ENCODE results near the gene KAT6B. TPM values are rescaled to one million over a fixed set of nuclear protein-coding genes. Genes with fewer than 3 reads are reported as not detected.

KAT6B gene
- total RNA-seq, 4 donors from 2014 or later: 12.0 to 37.7 (median 21.6) TPM

DNA sequence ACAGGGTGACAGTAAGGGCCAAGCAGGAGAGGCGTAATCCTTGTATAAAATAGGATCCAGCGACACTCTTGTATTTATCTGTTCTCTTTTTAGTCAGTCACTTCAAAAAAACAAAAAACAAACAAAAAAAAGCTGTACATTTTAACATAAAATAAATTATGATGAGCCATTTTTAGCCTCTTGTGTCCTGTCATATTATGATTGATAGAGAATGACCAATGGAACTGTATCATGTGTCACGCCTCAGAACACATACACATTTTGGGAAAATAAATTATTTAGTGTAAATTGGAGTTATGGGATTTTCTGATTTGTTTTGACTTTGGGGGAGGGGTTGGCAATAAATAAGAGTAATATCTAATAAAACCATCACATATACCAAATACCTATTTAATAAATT lies 205.7 kb downstream of the KAT6B start:
- intact Hi-C loops (cut with DNase I; ENCODE audit: low total_unique reads): no loop called here
- Histone ChIP-seq H3K9me3 (no peaks in the 10 kb centered on the region), H3K27ac (peak overlapping the region in 2 of 4 donors; percentile 75 to 81), H3K4me3 (no peak overlapping the region), H3K27me3 (no peaks in the 10 kb centered on the region), H3K36me3 (peaks cover 0 to 22% of the 10 kb centered on the region in 2 donors), H3K4me1 (peaks cover 19 to 30% of the 10 kb centered on the region in 2 donors)
- DNase-seq (no peak), ATAC-seq (no peak)
- TF ChIP-seq, protein P1, sequence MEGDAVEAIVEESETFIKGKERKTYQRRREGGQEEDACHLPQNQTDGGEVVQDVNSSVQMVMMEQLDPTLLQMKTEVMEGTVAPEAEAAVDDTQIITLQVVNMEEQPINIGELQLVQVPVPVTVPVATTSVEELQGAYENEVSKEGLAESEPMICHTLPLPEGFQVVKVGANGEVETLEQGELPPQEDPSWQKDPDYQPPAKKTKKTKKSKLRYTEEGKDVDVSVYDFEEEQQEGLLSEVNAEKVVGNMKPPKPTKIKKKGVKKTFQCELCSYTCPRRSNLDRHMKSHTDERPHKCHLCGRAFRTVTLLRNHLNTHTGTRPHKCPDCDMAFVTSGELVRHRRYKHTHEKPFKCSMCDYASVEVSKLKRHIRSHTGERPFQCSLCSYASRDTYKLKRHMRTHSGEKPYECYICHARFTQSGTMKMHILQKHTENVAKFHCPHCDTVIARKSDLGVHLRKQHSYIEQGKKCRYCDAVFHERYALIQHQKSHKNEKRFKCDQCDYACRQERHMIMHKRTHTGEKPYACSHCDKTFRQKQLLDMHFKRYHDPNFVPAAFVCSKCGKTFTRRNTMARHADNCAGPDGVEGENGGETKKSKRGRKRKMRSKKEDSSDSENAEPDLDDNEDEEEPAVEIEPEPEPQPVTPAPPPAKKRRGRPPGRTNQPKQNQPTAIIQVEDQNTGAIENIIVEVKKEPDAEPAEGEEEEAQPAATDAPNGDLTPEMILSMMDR (IDR thresholded peaks at IDR 0.05 in 4 of 5, conservative IDR thresholded peaks at IDR 0.05 in 1 of 5): no peak
- TF ChIP-seq POLR2A (IDR thresholded peaks at IDR 0.05): no peak
- in situ Hi-C loops (cut with MboI; ENCODE audit: low sequenced_read_pairs in 4 of 4): no loop called here

DNA sequence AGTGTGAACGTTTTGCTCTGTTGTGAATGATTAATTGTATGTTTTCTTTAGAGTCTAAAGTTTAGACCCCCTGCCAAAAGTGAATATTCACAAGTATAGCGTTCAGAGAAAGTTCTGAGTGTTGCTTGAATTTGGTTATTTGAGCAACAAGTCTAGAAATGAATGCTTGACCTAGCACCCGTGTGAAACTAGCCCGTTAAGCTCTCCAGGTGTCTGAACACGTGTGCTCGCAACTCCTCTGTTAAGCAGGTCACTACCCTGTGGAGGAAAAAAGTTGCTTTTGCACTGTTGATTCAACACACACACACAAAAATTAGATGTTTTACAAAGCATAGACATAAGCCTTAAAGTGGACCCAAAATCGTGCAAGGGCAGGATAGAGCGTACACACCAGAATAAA lies 206.4 kb downstream of the KAT6B start:
- no peak for DNase-seq

DNA sequence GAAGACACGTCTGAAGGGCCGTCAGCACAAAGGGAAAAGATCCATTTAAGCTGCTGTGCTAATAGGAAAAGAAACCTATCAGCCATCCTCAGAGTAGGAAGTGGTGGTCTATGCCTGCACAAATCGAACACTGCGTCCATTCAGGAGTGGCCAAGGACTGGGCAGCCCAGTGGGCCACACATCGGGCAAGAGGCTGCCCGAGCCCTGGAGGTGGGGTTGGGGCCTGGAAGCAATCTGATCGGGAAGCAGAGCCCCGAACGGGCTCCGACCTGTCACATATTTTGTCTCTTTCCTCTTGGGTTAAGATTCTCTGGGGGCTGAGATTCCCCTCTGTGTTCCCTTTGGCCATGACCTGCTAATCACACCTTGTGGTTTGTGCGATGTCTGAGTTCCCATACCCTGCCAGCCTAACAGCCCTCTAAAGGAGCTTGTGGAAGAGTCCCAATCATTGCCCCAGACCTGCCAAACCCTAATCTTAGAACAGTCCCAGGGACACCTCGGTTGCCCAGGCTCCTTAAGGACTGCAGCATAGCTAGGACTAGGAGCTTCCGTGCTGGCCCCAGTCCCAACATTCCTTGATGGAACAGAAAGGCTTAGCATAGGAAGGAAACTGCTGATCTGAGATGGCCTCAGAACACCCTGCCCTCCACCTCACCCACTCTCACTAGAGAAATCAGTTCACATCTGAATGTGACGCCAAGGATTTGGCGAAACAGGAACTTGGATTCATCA lies 207.2 kb downstream of the KAT6B start:
- Histone ChIP-seq H3K9me3 (no peaks in the 10 kb centered on the region), H3K27ac (peak overlapping the region; percentile 38 to 81 (median 74)), H3K4me3 (no peak overlapping the region), H3K36me3 (peaks cover 0 to 21% of the 10 kb centered on the region in 2 donors), H3K4me1 (peaks cover 29 to 37% of the 10 kb centered on the region in 2 donors), H3K27me3 (no peaks in the 10 kb centered on the region)
- intact Hi-C loops (cut with DNase I; ENCODE audit: low total_unique reads) (no loop called here), in situ Hi-C loops (cut with MboI; ENCODE audit: low sequenced_read_pairs in 4 of 4) (no loop called here)
- DNase-seq (peak in 1 of 2 donors; percentile 44), ATAC-seq (peak; percentile 44 to 54)
- TF ChIP-seq, protein P1 (IDR thresholded peaks at IDR 0.05 in 4 of 5, conservative IDR thresholded peaks at IDR 0.05 in 1 of 5): no peak
- TF ChIP-seq POLR2A (IDR thresholded peaks at IDR 0.05): no peak

More for the DNA sequence above, 206.4 kb downstream of the KAT6B start:
- H3K4me1 ChIP-seq: peaks cover 22 to 30% of the 10 kb centered on the region in 2 donors
- no peaks in the 10 kb centered on the region for H3K9me3 ChIP-seq
- no peak for ATAC-seq
- H3K27ac ChIP-seq: peak overlapping the region; percentile 38 to 81 (median 74)
- intact Hi-C loops (cut with DNase I; ENCODE audit: low total_unique reads) (no loop called here), in situ Hi-C loops (cut with MboI; ENCODE audit: low sequenced_read_pairs in 4 of 4) (no loop called here)
- H3K4me3 ChIP-seq: no peak overlapping the region
- H3K27me3 ChIP-seq: no peaks in the 10 kb centered on the region
- peaks cover 0 to 21% of the 10 kb centered on the region in 2 donors for H3K36me3 ChIP-seq
- TF ChIP-seq, protein P1 (IDR thresholded peaks at IDR 0.05 in 4 of 5, conservative IDR thresholded peaks at IDR 0.05 in 1 of 5): no peak
- TF ChIP-seq POLR2A (IDR thresholded peaks at IDR 0.05): no peak

DNA sequence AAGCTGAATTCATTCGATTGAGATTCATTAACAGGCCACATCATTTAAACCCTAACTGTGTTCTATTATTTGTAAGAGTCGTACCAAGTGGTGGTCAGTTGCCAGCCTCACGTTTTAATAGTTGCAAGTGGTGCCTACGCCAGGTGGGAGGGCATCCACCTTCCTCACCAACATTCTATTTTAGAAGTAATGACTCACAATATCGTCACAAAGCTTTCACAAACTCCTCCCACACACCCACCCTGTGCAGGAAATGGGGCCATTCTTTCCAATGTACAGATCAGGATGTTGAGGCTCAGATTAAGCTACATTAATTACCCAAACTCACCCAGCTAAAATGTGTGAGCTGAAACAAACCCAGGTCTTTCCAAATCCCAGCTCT lies 207.7 kb downstream of the KAT6B start:
- DNase-seq: peak in 1 of 2 donors; percentile 41
- Histone ChIP-seq H3K9me3 (no peaks in the 10 kb centered on the region), H3K4me1 (peaks cover 31 to 40% of the 10 kb centered on the region in 2 donors), H3K36me3 (peaks cover 0 to 21% of the 10 kb centered on the region in 2 donors), H3K4me3 (no peak overlapping the region), H3K27me3 (no peaks in the 10 kb centered on the region), H3K27ac (peak overlapping the region; percentile 38 to 81 (median 74))
- TF ChIP-seq POLR2A (IDR thresholded peaks at IDR 0.05): no peak
- TF ChIP-seq, protein P1 (IDR thresholded peaks at IDR 0.05 in 4 of 5, conservative IDR thresholded peaks at IDR 0.05 in 1 of 5): no peak
- intact Hi-C loops (cut with DNase I; ENCODE audit: low total_unique reads): no loop called here
- in situ Hi-C loops (cut with MboI; ENCODE audit: low sequenced_read_pairs in 4 of 4): no loop called here
- peak; percentile 60 for ATAC-seq
